ENCODE results near the gene CAPN9.

The CAPN9 gene

DNA sequence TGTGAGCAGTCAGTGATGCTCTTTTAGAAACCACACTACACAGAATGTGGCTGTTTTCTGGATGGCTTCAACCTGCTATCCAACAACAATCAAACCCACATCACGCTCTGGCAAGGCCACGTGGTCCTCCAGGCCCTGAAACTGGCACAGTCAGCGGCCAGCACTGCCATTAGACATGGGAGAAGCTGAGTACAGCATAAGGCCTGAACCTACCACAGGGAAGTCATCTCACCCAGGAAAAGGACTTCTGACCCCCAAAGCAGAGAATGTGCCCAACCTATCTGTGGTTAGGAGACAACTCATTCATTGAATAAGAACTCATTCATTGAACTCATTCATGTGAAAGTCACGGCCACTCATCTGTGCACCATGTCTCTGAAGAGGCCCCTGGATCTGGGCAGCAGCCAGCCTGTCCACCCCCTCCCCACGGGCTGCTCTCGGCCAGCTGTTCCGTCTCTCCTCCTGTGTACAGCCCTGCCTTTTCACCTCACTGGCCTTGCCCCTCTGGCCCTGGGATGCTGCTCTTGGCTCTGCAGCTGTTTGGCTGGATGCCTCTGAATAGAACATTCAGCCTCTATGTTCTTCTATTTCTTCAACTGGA, 80.0 kb downstream of the CAPN9 start:
- no peak for DNase-seq (ENCODE audit: low read depth)
- no peak overlapping the region for H3K4me3 ChIP-seq (ENCODE audit: low read length)

DNA sequence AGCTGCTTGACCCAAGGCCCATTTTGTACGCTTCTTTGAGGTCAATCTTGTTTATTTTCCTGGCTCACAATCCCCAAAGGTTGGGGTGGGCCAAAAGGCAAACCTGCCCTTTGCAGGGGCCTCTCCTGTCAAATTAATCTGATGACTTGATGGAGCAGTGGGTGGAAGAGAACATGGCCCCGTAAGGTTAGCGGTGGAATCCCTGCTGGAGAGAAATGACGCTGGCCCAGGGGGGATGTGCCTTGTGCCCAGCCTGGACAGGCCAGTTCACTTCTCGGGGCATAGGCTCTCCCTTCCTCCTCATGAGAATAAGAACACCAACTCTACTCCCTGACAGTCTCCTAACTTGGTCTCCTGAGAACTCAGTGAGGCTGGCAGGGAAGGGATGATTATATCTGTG, 80.6 kb downstream of the CAPN9 start:
- H3K4me3 ChIP-seq (ENCODE audit: low read length): no peak overlapping the region
- TF ChIP-seq, protein P1, sequence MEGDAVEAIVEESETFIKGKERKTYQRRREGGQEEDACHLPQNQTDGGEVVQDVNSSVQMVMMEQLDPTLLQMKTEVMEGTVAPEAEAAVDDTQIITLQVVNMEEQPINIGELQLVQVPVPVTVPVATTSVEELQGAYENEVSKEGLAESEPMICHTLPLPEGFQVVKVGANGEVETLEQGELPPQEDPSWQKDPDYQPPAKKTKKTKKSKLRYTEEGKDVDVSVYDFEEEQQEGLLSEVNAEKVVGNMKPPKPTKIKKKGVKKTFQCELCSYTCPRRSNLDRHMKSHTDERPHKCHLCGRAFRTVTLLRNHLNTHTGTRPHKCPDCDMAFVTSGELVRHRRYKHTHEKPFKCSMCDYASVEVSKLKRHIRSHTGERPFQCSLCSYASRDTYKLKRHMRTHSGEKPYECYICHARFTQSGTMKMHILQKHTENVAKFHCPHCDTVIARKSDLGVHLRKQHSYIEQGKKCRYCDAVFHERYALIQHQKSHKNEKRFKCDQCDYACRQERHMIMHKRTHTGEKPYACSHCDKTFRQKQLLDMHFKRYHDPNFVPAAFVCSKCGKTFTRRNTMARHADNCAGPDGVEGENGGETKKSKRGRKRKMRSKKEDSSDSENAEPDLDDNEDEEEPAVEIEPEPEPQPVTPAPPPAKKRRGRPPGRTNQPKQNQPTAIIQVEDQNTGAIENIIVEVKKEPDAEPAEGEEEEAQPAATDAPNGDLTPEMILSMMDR (IDR thresholded peaks at IDR 0.05; ENCODE audit: insufficient read depth, low read depth, low read length, missing control alignments): no peak
- no peak for DNase-seq (ENCODE audit: low read depth)

More for the DNA sequence above, 80.0 kb downstream of the CAPN9 start:
- TF ChIP-seq, protein P1 (IDR thresholded peaks at IDR 0.05; ENCODE audit: insufficient read depth, low read depth, low read length, missing control alignments): no peak

DNA sequence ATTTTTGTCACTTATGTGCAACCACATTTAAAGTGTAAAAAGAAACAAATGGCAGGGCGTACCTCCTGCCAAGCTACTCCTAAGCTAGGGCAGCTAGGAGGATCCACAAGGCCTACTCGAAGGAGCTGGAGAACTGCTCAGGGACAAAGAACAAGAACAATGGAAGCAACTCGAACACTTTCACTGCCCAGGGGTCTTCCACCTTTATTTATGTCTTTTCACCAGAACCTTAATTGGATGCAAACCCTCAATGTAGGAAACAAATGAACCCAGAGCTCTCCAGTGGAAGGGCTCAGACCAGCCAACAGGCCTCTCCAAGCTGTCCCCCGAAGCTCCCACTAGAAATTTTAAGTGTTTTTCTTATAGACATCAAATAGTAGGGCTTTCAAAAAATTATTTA, 81.2 kb downstream of the CAPN9 start:
- DNase-seq (ENCODE audit: low read depth): no peak
- TF ChIP-seq, protein P1 (IDR thresholded peaks at IDR 0.05; ENCODE audit: insufficient read depth, low read depth, low read length, missing control alignments): no peak
- H3K4me3 ChIP-seq (ENCODE audit: low read length): no peak overlapping the region

DNA sequence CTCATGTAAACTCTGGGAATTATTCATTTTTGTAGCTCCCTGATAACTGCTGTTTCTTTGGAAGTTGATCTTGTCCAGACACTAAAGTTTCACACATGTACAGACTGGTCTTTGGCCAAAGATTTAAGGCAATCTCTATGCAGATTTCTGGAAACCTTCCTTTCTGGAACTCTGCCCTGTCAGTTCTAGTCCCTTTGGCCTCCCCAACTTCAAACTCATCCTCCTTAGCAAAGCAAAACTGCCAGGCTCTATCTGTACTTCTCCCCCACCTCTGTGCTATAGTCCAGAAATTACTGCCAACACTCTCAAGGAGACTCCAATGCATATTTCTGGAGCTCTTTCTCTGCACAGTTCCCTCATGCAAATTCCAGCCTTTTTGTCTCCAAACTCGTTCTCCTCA, 84.6 kb downstream of the CAPN9 start:
- DNase-seq (ENCODE audit: low read depth): no peak
- H3K4me3 ChIP-seq (ENCODE audit: low read length): no peak overlapping the region
- TF ChIP-seq, protein P1 (IDR thresholded peaks at IDR 0.05; ENCODE audit: insufficient read depth, low read depth, low read length, missing control alignments): no peak

DNA sequence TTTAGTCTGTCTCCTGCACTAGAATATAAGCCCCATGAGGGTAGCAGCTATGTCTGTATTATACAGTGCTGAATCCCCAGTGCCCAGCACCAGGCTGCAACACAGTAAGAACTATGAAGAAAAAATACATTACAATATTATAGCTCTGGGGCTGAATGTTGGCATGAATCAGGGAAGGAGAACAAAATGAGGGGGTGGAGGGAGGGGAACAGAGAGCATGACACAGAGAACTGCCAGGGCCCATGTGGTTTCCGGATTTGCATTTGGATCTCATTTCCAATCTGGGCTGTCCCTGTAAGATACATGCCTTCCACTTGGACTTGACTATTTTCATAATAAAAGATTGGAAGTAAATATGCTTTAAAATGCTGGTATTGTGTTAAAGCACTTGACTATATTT, 85.3 kb downstream of the CAPN9 start:
- TF ChIP-seq, protein P1 (IDR thresholded peaks at IDR 0.05; ENCODE audit: insufficient read depth, low read depth, low read length, missing control alignments): no peak
- no peak overlapping the region for H3K4me3 ChIP-seq (ENCODE audit: low read length)
- peak; percentile 36 for DNase-seq (ENCODE audit: low read depth)

DNA sequence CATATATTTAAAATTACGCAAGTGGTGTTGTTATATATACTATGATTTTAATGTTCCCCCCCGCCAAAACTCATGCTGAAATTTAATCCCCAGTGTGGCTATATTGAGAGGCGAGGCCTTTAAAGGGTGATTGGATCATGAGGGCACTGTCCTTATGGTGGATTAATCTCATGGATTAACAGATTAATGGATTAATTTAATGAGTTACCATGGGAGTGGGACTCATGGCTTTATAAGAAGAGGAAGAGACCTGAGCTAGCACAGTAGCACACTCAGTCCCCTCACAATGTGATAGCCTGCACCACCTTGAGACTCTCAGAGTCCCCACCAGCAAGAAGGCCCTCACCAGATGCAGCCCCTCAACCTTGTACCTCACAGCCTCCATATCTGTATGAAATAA, 86.3 kb downstream of the CAPN9 start:
- H3K4me3 ChIP-seq (ENCODE audit: low read length): no peak overlapping the region
- TF ChIP-seq, protein P1 (IDR thresholded peaks at IDR 0.05; ENCODE audit: insufficient read depth, low read depth, low read length, missing control alignments): no peak
- DNase-seq (ENCODE audit: low read depth): no peak

DNA sequence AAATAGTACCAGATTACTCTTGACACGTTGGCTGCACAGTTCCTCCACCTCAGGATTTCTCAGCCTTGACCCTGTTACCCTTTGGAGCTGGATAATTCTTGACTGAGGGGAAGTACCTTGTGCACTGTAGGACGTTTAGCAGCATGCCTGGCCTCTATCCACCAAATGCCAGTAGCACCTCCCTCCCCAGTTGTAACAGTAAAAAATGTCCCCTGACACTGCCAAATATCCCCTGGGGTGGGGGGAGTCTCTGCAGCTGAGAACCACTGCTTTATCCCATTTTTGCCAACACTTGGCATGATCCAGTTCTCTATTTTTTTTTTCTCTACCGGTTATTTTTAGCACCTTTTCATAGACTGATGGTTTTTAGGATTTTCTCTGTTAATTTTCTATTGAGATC, 87.1 kb downstream of the CAPN9 start:
- DNase-seq (ENCODE audit: low read depth): no peak
- no peak overlapping the region for H3K4me3 ChIP-seq (ENCODE audit: low read length)
- TF ChIP-seq, protein P1 (IDR thresholded peaks at IDR 0.05; ENCODE audit: insufficient read depth, low read depth, low read length, missing control alignments): no peak
